Calu3 (cell line): Measurements from ENCODE around the gene C15orf61. TPM values are rescaled to one million over a fixed set of nuclear protein-coding genes. Genes with fewer than 3 reads are reported as not detected.

Experiments
- BruUV-seq: library from RNA; stranded (reverse); fragments of 400-500 nt; replicated peaks from 2 replicates; lab custom pipeline; 2021; lab: Mats Ljungman, UMichigan
- CTCF ChIA-PET: fragments of 300-600 bp; sonication (Branson Sonifier 250); formaldehyde crosslinking; loops from one replicate; lab custom pipeline; 2022; ENCODE audit warnings: antibody characterized with exemption; lab: Charles Lee
- DNase-seq: peaks from one replicate; pipeline ENCODE4 v3.0.0; 2022
- H3K27ac Mint-ChIP-seq: one replicate; pipeline ENCODE4 v1.8.0; 2022; ENCODE audit warnings: mixed read lengths; ENCODE audit not compliant: unreplicated experiment
- H3K27me3 Mint-ChIP-seq: one replicate; pipeline ENCODE4 v1.8.0; 2022; ENCODE audit warnings: mixed read lengths; ENCODE audit not compliant: unreplicated experiment
- H3K36me3 Mint-ChIP-seq: one replicate; pipeline ENCODE4 v1.8.0; 2022; ENCODE audit warnings: mild to moderate bottlenecking, moderate library complexity, mixed read lengths; ENCODE audit not compliant: insufficient read depth, unreplicated experiment
- H3K4me1 Mint-ChIP-seq: one replicate; pipeline ENCODE4 v1.8.0; 2022; ENCODE audit warnings: mild to moderate bottlenecking, low read depth, mixed read lengths; ENCODE audit not compliant: unreplicated experiment
- H3K4me3 Mint-ChIP-seq: one replicate; pipeline ENCODE4 v1.8.0; 2022; ENCODE audit warnings: mild to moderate bottlenecking, low read depth, moderate library complexity, mixed read lengths; ENCODE audit not compliant: unreplicated experiment
- H3K9me3 Mint-ChIP-seq: one replicate; pipeline ENCODE4 v1.8.0; 2022; ENCODE audit warnings: low read depth, mixed read lengths; ENCODE audit not compliant: unreplicated experiment
- CTCF ChIP-seq: fragments of 200-600 bp; IDR thresholded peaks from one replicate; pipeline ENCODE4 v1.8.0; 2022; ENCODE audit warnings: antibody characterized with exemption; ENCODE audit not compliant: unreplicated experiment
- intact Hi-C: fragments of 100-400 bp; cut with micrococcal nuclease; formaldehyde crosslinking; loops from one replicate; pipeline ENCODE4 v1.10.0; 2022; ENCODE audit not compliant: unreplicated experiment
- total RNA-seq: library from RNA; stranded (reverse); gene quantifications from 2 replicates; pipeline ENCODE4 v1.2.3, GENCODE V29; 2022

C15orf61 gene
- total RNA-seq, 1 experiment from 2014 or later: 7.3 TPM

GRCh38 chr15:67501836-67502461 is 19.0 kb upstream of the C15orf61 start:
- Mint-ChIP-seq H3K4me1 (no peaks in the 10 kb centered on the region), H3K9me3 (no peaks in the 10 kb centered on the region), H3K36me3 (no peaks in the 10 kb centered on the region), H3K27me3 (no peaks in the 10 kb centered on the region), H3K4me3 (no peak overlapping the region), H3K27ac (no peak overlapping the region)
- CTCF ChIA-PET: interaction anchor here (1.2 to 1.4 kb wide), 3 partner anchors 8 to 330 kb away, joined by 4 to 6 read pairs (median 4); no protein-coding TSS in a partner anchor
- intact Hi-C loops: no loop called here
- no peak for DNase-seq
- no peak for TF ChIP-seq CTCF
- BruUV-seq: no TSS peak

- TF ChIP-seq CTCF: no peak
- no TSS peak for BruUV-seq
- DNase-seq: no peak
- CTCF ChIA-PET: no interaction called here
- Mint-ChIP-seq H3K4me3 (no peak overlapping the region), H3K27me3 (no peaks in the 10 kb centered on the region), H3K27ac (no peak overlapping the region), H3K36me3 (no peaks in the 10 kb centered on the region), H3K4me1 (no peaks in the 10 kb centered on the region), H3K9me3 (no peaks in the 10 kb centered on the region)
- intact Hi-C loops: no loop called here
Measured at GRCh38 chr15:67504056-67504455, 16.9 kb upstream of the C15orf61 start.

- Mint-ChIP-seq H3K9me3 (no peaks in the 10 kb centered on the region), H3K4me1 (no peaks in the 10 kb centered on the region), H3K4me3 (no peak overlapping the region), H3K36me3 (no peaks in the 10 kb centered on the region), H3K27me3 (no peaks in the 10 kb centered on the region), H3K27ac (no peak overlapping the region)
- intact Hi-C loops: no loop called here
- DNase-seq: no peak
- CTCF ChIA-PET: no interaction called here
- TF ChIP-seq CTCF: no peak
- BruUV-seq: no TSS peak
Measured at GRCh38 chr15:67504796-67505195, 16.1 kb upstream of the C15orf61 start.

GRCh38 chr15:67505675-67506572 is 15.0 kb upstream of the C15orf61 start:
- no TSS peak for BruUV-seq
- H3K4me1 Mint-ChIP-seq: no peaks in the 10 kb centered on the region
- TF ChIP-seq CTCF: no peak
- H3K27me3 Mint-ChIP-seq: no peaks in the 10 kb centered on the region
- CTCF ChIA-PET: interaction anchor here (1.2 kb wide), 1 partner anchor 15 kb away, joined by 3 read pairs; the partner anchor contains the start of gene C15orf61
- H3K4me3 Mint-ChIP-seq: no peak overlapping the region
- H3K9me3 Mint-ChIP-seq: no peaks in the 10 kb centered on the region
- no peak for DNase-seq
- intact Hi-C loops: no loop called here
- no peaks in the 10 kb centered on the region for H3K36me3 Mint-ChIP-seq
- H3K27ac Mint-ChIP-seq: no peak overlapping the region
